H4 (cell line): Measurements from ENCODE around the gene FSTL1. TPM values are rescaled to one million over a fixed set of nuclear protein-coding genes. Genes with fewer than 3 reads are reported as not detected.

Experiments used
- DNase-seq: peaks from one replicate; pipeline ENCODE4 v3.0.0-alpha.2; 2015; ENCODE audit warnings: low spot score
- total RNA-seq: library from RNA; depleted of rRNA; stranded (reverse); fragments of >200 nt; shearing (Covaris generic); gene quantifications from 2 replicates; pipeline ENCODE4 v1.2.3, GENCODE V29; 2014

The FSTL1 gene
- total RNA-seq, 1 experiment from 2014 or later, result 316 TPM

DNA sequence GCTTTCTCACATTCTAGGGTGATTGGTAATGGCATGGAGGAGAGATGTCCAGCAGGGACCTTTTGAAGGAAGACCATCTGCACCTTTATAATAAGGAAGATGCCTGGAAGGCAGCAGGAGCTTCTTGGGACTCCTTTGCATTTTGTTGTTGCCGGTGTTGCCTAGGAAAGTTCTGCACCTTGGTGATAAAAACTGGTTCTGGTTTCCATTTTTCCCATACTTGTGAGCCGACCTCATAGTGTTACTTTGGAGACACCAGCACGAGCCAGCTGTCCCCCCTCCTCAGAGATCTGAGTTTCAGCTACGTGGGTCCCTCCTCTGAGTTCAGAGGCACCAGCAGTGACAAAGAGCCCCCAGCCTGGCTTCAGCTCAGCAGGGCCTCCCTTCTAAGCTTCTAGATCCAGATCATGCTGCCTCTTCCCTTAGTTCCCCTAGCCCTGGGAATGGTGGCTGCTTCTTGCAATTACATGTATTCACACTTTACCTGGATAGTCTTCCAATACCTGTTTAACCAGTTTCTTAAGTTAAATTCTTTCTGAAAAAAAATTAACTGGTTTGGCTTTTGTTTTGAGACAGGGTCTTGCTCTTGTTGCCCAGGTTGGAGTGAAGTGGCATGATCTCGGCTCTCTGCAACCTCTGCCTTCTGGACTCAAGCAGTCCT is 18.0 kb upstream of the FSTL1 start:
- no peak for DNase-seq

- DNase-seq, result no peak
These were observed 11.7 kb upstream of the FSTL1 start for GRCh38 chr3:120462409-120462959.

- DNase-seq, result no peak
These were observed 10.6 kb upstream of the FSTL1 start for GRCh38 chr3:120461416-120461815.

- no peak for DNase-seq
These were observed 10.1 kb upstream of the FSTL1 start for GRCh38 chr3:120460862-120461261.

DNA sequence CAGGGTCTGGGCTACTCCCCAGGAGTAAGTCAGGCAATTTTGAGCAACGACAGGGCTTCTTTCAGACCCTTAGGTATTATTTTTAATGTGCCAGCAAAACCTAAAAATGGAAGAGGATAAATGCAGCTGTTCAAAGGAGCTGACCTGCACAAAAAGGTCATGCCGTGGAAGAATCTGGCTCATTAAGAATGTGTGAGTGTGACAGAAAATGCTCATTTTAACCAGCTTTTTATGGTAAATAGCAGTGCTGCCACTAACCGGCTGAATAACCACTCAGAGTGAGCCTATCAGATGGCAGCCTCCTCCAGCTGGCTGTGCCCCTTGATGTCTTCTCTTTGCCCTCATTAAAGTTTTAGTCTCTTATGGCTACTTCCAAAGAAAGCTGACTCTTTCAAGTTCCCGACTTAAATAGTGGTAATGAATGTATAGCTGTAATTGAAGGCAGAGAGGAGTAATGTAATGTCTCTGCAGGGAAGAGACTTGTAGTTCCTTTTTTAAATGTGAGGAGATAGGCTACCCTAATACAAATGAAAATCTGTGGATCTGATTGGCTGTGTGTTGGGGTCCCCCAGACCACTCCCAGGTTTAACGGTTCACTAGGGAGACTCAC is 9.5 kb upstream of the FSTL1 start:
- no peak for DNase-seq

GRCh38 chr3:120459196-120459595 is 8.4 kb upstream of the FSTL1 start:
- no peak for DNase-seq

DNA sequence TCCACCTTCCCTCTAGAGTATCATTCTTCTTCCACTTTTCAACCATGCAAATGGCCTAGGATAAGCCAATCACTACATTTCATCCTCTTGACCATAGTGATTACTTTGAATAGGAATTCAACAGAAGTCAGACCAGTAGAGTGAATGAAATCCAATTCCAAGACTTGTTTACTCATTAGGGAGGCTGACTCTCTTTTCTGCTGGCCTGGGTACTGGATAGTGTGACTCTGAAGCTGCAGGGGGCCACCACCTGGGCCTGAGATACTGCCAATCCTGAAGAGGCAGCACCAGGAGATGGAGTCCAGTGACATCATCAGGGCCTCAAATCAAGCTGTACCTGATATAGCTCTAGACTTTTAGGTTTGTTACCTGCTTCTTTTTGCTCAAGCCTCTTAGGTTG is 7.0 kb upstream of the FSTL1 start:
- no peak for DNase-seq

- no peak for DNase-seq
These were observed 3.4 kb upstream of the FSTL1 start for GRCh38 chr3:120454076-120454689.

- DNase-seq, result no peak
These were observed 2.0 kb upstream of the FSTL1 start for GRCh38 chr3:120452816-120453215.

GRCh38 chr3:120451806-120452205 is 1.0 kb upstream of the FSTL1 start:
- DNase-seq, result no peak

DNA sequence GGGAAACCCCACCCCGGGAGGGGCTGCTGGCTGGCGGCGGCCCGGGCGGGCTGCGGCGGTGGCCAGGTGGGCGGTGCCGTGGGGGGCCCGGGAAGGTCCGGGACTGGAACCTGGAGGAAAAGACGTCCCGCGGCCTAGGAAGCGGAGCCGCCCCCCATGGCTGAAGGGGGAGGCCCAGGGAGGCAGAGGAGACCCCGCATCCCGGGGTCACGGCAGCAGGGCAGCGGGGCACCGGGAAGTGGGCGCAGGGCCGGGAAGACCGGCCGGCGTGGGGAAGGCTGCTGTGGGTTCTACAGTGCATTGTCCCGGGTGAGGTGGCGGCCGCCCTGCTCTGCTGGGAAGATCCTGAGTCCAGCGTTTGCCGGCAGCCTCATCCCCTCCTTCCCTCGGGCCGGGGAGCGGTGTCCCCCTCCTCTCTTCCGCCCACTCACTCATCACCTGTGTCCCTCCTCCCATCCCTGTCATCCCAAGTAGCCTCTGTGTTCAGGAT is 525 bp upstream of the FSTL1 start:
- no peak for DNase-seq

DNA sequence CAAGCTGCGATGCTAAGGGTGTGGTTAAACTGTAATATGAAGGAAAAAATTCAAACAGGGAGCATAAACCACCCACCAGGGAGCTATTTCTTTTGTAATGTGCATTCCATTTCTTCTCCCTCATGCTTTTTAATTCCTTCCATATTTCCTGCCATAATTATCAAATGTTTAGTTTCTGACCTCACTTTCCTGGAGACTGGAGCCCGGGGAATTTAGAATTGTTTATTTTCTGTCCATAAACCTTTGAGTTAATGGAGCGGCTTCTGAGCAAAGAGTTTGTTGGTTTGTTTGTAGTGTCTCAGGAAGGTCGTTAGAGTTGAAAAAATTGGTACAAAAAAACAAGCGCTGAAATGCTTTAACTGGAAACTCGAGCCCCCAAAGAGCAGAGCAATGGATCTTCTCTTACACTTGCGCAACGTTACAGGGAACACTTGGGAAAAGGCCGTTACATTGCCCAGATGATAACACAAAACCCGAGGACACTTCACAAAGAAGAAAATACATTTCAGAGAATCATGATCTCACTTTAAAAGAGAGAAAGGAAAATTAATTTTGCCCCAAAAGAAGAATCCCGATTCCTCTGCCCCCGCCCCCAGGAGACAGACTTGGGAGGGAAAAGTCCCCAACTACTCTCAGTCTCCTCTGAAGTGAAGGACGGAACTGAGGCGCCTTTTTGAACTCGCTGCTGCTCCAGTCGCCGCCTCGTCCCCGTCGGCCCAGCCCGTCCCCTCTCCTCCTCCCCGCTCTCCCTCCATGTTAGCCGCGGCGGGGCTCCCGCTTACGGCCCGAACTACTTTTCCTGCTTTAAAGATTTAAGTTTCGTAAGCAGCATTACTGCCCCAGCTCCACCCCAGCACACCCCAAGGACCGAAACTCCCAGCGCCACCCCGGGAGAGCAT is 842 bp downstream of the FSTL1 start:
- peak; percentile 53 for DNase-seq

- DNase-seq, result no peak
These were observed 1.5 kb downstream of the FSTL1 start for GRCh38 chr3:120449251-120449650.

- DNase-seq, result peak; percentile 62
These were observed 2.0 kb downstream of the FSTL1 start for GRCh38 chr3:120448756-120449155.

DNA sequence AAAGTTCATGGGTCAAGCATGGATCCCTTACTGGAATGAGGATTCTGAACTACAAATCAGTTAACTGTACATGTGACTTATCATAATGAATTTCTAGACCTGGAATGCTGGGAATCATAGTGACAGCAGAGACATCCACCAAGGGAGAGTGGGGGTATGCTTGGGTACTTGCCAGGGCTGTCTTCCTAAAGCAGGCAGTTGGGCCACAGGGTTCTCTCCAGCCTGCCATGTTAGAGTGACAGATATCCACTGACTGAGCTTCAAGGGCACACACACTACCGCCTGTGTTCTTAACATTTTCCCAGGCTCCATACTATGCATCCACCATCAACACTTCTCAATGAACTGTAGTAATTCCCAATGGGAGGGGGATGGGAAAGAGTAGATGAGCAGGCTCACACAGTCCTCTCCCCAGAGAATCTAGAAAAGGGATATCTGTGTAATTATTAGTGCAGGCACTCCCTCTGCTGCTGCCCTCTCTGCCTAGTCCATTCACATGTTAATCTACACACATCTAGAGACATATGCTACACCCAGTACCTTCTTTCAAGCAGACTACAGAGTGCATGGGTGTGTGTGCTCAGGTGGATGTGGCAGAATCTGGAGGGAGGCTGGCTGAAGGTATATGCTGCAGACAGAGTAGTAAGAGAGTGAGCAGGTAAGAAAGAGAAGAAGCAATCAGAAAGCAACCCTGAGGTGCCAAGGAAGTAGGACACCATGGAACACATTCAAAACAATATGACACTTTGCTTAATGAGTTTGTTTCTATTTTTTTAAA is 3.7 kb downstream of the FSTL1 start:
- no peak for DNase-seq

- no peak for DNase-seq
These were observed 5.1 kb downstream of the FSTL1 start for GRCh38 chr3:120445654-120446053.

GRCh38 chr3:120443626-120444123 is 7.1 kb downstream of the FSTL1 start:
- no peak for DNase-seq

- DNase-seq, result no peak
These were observed 7.7 kb downstream of the FSTL1 start for GRCh38 chr3:120442975-120443517.

- no peak for DNase-seq
These were observed 9.0 kb downstream of the FSTL1 start for GRCh38 chr3:120441776-120442175.

GRCh38 chr3:120440762-120441161 is 10.0 kb downstream of the FSTL1 start:
- DNase-seq, result no peak
